HG03045 (cell line): ENCODE data around the gene ALK.
"Not testable (repeated sequence)": the region's sequence is repeated elsewhere in the genome, so short reads cannot be mapped to it uniquely, and the experiment has no call there.

Source experiments
- ATAC-seq: cut with Tn5 transposase; IDR thresholded peaks from one replicate; pipeline ENCODE4 v1.9.1; 2021; ENCODE audit warnings: mild to moderate bottlenecking, moderate library complexity; ENCODE audit not compliant: unreplicated experiment

The ALK gene

DNA sequence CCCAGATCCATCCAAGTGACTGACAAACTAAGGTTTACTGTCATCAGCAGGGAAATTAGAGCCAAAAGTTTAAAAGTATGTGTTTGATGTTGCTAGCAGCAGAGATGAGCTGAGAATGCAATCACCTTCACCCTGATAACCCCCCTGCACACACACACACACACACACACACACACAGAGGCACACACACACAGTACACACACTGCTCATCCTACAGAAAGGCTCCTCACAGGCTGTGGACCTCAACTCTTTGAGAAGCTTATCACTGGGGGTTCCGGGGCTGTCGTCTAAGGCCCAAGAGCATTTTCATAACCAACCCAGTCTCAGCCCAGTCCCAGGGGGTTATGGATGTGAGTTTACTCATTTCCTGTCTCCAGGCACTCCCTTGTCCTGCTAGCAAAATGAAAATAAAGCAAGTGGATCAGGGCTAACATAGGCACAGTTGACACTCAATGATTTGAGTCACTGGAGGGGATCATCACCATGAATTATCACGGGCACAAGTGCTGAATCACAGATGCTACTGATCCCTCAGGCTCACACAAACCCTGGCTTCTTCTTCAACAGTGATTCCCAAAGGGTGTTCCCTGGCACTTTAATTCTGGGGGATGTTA is 76.6 kb downstream of the ALK start:
- ATAC-seq = no peak

DNA sequence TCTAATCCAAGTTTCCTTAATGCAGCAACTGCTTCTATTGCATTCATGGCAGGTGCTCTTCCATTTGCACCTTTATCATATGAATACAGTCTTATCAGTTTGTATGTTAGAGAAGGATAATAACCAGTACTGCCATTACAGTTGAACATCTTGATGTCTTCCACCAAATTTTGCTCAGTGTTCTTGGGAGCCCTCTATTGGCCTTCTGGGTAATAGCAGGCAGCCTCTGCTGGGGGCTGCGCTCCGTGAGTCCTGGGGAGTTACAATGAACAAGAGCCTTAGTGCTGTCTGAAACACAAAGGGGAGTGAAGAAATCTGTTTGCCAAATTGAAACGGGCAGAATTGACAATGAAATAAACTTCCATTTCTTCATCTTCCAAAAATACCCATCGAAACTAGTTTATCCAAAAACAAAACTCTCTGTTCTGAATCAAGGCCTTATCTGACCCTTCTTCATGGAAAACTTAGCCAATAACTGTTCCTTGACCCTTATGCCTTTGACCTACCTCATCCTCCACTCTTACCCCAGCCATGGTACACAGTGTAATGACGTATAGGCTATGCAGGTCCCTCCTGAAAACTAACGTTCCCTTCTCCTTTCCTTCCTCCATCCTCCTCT is 79.9 kb downstream of the ALK start:
- no peak for ATAC-seq

DNA sequence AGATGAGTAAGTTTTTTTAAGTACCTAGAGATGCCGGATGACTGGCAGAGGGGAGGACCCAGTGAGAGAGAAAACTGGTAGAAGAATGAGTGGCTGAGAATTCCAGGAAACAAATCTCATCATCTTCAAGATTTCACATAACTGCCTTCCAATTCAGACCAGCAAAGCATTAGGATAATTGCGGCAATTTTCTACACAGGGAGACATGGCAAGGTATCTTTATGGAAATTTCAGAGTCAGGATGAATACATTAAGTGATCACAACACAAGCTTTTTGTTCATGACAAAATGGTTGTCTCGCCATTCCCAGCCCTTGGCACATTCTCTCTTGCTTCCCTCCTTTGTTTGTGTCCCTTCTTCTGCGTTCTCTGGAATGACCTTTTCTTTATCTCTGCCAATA is 82.1 kb downstream of the ALK start:
- ATAC-seq = no peak

DNA sequence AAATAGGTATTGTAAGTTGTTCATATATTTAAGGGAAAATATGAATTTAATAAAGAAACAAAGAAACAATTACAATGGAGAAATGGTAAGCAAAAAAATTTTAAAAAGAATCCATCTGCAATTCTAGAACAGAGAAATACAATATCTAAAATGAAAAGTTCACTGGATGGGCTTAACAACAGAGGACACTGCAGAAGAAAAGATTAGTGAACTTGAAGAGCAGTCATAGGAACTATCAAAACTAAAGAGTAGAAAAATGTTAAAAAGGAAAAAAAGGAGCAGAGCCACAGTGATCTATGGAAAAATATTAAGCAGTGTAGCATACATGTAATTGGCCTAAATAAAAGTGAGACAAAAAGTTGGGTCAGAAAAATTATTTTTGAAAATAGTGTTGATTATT is 83.5 kb downstream of the ALK start:
- ATAC-seq = no peak

DNA sequence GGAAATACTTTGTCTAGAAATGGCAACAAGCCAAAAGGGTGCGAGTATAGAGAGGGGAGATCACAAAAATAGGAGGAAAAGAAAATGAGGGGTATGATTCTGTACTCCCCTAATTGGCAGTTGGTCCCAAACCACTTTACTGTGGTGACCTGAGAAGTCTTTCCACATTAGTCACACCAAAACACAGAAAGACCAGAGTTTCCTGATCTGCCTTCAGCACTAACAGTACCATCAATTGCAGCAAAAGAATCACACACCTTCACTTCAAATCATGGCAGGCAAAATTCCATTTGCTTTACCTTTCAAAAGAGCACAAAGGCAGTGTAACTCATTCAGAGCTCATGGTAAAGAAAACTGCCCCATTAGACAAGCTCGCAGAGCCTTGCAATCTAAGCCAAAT is 86.8 kb downstream of the ALK start:
- no peak for ATAC-seq

DNA sequence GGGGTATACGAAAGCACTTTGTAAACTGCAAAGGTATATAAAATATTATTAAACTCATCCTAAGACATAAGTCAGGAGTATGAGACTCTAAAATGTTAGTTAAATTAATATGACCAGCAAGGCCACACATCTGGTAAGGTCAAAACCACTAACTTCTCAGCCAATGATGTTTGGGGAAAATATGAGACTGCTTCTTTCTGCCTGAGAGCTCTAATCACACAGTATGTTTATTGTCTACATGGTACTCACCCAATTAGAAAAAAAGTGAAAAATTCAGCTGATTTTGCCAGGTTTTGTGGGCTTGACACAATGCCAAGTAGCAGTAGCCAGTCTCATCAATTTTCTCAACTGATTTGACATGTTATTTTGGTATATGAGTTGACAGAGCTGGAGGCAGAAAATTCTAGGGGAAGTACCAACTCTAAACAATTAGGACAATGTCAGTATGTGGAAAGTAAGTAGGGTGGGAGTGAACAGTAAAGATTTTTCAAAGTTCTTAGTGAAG is 87.3 kb downstream of the ALK start:
- ATAC-seq = no peak

DNA sequence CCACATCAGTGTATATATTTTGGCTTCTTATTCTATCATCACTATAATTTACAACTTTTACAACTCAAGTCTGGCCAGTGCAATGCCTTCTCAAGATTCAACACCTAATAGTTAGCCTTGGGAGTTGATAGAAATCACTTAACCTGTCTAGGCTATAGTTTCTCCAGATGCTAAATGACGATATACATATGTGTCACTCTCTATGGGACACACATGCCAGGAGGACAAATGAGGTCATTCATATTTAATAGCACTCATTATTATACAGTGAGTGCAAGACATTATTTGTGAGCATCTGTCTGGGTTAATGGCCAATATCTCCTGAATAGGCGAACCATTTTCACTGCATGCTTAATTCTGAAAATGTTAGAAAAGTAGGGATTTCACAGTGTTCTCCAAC is 89.8 kb downstream of the ALK start:
- ATAC-seq = no peak

DNA sequence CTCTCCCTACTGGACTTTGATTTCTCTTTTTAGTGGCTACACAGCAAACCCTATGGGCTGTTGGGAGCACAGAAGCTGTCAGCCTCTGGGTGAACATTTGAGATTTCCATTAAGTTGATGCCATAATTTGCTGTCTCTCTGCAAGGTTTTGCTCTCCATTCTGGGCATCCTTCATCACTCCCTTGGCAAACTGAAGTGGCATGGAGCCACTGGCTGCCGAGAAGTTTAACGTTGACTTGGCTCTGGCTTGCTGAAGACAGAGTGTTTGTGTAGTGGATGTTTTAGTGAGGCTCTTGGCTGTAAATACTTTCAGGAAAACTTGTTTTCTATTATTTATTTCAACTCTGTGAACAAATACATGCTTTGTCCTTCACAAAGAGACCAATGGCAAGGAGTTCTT is 91.5 kb downstream of the ALK start:
- no peak for ATAC-seq

DNA sequence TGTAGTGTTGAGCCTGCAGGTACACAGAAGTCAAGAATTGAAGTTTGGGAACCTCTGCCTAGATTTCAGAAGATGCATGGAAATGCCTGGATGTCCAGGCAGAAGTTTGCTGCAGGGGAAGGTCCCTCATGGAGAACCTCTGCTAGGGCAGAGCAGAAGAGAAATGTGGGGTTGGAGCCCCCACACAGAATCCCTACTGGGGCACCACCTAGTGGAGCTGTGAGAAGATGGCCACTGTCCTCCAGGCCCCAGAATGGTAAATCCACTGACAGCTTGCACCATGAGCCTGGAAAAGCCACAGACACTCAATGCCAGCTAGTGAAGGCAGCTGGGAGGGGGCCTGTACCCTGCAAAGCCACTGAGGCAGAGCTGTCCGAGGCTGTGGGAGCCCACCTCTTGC is 97.2 kb downstream of the ALK start:
- not testable (repeated sequence) for ATAC-seq

DNA sequence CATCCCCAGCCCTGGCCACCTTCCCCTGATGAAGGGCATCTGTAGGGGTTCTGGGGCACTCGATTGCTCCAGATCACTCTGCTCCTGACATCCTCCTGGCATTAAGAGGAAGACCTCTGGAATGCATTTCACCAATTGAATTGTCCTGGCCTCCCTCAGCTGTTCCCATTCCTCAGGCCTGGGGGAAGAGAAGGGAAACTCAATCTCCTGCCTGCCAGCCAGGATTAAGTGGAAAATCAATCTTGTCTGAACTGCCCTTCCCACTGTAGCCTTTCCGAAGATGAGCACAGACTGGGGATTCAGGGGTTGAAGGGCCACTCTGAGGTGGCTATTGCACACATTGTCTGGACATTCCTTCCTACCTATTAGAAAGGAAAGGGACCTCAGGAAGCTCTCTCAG is 99.8 kb downstream of the ALK start:
- no peak for ATAC-seq

DNA sequence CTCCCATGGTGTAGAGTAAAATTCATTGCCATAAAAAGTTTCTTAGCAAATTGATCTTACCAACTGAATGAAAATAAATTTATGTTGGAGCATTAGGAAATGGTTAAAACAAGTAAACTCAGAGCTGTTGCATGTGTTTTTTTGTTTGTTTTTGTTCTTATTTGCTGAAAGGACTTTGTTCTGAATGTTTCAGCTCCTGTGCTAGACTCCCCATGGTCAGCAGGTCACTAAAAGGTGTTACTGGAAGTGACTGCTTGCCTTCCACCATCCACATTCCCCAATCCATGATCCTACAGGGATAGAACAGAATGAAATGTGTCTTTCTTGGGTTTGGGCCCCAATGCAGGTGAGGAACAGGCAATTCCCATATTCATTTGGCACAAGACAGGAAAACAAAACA is 101.8 kb downstream of the ALK start:
- no peak for ATAC-seq

DNA sequence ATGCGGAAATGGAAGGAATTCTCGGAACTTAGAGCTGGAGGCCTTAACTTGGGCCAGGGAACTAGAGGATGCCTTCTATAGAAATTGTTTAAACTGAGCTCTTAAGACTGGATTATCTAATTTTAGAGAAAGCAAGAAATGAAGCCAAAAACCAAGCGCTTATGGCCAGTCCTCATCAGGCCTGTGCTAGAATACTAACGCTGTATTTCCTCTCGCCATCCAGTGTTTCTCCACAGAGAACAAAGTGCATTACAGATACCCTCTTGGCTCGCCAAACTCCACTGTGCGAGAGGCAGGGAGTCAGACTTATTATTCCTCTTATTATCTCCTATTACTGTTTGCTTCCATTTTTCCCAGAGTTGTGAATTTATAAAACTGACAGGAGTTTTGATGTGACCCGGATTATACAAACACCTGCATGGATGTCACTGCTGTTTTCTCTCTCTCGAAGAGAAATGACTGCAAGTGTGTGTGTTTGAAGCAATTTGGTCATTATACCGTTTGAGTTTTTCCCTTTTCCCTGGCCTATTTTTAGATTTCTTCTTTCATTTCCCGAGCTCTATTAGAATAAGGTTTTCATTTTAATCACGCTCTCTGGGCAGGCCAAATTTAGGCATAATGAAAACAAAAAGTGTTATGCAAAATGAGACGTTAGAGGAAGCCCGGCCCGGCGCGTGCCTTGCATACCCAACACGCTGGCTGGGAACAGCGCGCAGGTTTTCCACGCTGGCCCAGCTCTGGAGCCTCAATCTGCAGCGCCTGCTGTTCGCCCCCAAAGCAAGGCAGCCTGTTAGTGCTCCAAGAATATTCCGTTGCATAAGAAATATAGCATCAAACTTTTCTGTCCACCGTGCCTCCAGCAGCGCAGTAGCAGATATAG is 103.3 kb downstream of the ALK start:
- ATAC-seq = no peak

DNA sequence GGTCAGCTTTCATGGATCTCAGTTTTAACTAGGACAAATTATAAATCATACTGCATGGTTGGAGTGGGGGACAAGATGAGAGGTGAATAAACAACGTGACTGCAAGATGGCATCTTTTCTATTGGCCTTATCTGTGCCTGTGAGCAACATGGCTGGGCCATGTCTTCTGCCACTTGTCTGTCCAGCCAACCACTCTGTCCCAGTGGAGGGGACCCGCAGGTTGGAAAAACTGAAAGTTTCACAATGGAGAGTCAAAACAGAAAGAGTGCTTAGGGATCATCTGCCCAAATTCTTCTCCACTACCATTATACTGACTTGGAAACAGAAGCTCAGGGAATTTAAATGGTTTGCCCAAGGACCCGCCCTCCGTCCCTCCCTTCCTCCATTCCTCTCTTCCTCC is 104.1 kb downstream of the ALK start:
- no peak for ATAC-seq

DNA sequence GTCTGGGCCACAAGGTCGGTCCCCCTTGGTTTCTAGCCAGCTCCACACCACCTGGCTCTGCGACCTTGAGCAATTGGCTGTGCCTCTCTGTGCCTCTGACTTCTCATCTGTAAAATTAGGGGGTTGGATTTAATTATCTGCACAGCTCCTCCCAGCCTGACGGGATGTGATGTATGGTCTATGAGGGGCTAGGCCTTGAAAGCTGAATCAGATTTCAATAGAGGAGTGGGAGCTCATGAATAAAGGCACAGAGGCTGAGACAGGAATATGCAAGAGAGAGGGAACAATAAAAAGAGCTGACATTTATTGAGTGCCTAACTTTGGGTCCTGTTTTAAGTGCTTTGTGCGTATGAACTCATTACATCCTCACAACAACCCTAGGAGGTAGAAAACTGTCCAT is 104.7 kb downstream of the ALK start:
- no peak for ATAC-seq

DNA sequence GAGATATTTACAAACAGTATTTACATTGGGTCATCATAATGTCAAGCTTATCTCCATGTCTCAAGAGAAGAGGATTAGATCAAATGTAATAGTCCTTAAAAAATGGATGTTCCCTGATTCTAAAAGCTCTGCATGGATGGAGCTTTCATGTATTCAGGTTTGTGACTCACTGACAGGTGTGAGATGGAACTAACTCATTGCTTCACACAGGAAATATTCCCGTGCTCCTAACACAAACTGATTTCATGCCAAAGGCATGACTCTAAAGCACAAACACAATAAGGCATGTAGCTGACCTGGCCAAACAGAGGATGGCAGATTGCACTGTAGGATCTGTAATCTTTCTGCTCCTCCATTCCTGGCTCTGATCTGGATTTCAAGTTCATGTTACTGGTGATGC is 110.0 kb downstream of the ALK start:
- no peak for ATAC-seq

DNA sequence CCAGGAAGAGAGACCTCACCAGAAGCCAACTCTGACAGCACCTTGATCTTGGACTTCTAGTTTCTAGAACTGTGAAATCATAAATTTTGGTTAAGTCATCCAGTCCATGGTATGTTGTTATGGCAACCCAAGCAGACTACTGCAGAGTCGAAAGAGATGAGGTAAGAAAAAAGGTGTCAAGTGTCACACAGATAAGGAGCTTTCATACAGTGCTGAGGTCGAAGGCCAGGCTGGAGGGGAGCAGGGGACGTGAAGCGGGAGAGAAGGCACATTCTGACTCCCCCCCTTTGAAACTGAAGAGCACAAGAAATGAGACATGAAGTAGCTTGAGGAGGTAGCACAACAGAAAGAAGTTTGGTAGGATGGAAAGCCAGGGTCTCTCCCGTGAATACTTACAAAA is 110.4 kb downstream of the ALK start:
- ATAC-seq = no peak

DNA sequence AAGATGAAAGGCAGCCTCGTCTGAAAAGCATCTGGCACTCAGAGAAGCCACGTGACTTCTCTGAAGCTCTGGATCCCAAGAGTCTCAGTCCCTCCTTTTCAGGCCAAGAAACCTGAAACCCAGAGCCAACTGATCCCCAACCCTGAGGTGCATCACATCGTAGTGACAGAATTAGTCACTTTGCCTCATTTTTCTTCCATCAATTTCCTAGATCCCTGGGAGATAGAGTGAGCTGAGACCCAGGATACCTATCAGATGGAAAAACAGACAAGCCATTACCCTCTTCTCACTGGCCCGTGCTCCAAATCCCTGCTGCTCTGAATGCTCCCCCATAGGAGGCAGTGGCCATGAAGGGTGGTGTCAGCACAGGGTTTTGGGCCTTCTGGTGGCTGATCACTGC is 113.1 kb downstream of the ALK start:
- no peak for ATAC-seq

DNA sequence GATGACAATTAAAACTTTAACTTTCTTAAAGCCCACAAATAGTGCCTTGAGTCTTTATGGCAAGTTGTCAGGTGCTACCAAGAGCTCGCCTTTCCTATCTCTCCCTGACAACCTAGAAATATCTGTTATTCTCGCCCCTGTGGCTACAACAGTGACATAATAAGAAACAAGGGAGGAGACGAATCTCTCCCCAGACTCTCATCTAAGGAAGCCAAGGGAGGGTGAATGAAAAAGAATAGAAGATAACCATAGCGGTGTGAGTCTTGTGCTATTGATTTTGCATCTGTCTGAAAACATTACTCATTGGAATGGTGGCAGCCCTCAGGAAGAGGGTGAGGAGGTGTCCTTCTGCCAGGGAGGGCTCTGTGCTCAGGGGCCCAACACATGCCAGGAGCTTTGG is 114.3 kb downstream of the ALK start:
- no peak for ATAC-seq

DNA sequence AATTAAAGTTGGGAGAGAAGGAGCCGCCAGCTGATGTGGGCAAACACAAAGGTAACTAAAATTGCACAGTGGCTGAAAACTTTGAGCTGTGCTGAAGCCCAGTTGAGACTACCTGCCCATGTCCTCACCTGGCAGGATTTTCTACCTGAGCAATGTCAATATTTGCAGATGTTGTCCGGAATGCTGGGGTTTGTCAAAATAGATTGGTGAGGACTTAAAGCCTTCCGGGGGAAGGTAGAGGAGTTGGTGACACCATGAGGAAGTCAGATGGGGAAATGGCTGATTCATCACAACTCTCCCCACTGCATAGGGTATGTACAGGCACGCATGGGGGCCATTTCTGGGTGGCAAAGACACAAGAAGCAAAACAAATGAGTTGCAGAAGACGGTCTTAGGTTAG is 114.9 kb downstream of the ALK start:
- ATAC-seq = no peak

DNA sequence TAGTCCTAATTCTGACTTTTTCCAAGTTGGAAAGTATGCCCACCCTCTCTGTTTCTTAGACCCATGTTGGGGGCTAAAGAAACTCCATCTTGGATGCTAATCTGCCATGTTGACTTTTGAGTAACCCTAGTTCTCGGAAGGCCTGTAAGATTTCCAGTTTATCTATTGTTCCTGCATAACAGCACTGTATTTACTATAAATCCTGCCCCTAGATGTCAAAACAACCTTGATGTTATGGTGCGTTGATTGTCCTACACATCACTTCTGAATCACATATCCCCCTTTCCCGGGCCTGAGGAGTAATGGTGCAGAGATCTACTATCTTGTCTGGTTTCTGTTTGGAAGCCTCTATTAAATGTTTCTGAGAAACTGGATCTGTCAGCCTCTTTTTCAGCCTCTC is 116.7 kb downstream of the ALK start:
- no peak for ATAC-seq

DNA sequence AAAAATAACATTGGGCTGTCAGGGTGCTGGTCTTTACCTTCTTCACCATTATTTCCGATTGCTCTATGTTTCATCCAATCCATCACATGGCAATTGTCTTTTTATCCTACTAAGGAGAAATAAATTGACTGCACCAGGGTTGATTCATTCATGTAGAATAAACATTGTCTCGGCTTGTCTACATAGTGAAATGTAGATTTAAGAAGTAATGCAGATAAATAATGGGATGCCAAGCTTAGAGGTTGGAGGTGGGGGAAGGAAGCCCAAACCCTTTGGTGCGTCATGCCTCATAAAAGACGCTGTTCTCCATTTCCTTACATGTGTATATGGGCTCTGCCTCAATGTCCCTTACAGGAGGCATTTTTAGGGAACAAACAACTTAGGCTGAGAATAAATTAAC is 117.8 kb downstream of the ALK start:
- ATAC-seq = no peak

DNA sequence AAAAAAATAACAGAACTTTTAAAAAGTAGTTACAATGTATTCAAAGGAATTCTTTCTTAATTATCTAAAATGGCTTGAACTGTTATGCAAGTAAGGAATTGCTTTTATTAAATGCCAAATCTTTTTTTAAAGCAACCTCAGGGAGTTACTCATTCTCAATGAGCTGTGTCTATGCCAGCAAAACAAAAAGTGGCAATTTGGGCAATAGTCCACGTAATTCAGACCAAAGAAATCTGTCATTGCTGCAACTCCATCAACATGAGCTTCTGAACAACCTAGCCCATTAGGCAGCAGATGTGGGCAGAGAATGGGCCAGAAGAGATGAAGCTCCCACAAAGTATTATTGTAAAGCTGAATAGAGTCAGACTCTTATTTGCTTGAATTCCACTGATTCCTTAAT is 118.4 kb downstream of the ALK start:
- ATAC-seq = no peak
